Skeletal muscle tissue (tissue), 4 donors: Measurements from ENCODE around the gene PSPN. TPM values are rescaled to one million over a fixed set of nuclear protein-coding genes. Genes with fewer than 3 reads are reported as not detected.
"Not testable (repeated sequence)": the region's sequence is repeated elsewhere in the genome, so short reads cannot be mapped to it uniquely, and the experiment has no call there.

Source experiments
- H3K27ac ChIP-seq: one replicate; pipeline ENCODE4 v1.7.0; 2013; ENCODE audit warnings: mild to moderate bottlenecking, low read depth, low read length, inconsistent platforms
- H3K27me3 ChIP-seq, 3 donors: one replicate each; pipeline ENCODE4 v1.7.0; 2013; ENCODE audit warnings: low read length in 3 of 3; ENCODE audit not compliant: control insufficient read depth in 3 of 3, insufficient read depth in 3 of 3
- H3K36me3 ChIP-seq, 3 donors: one replicate each; pipeline ENCODE4 v1.7.0; 2013; ENCODE audit warnings: low read length in 3 of 3; ENCODE audit not compliant: control insufficient read depth in 3 of 3, insufficient read depth in 3 of 3
- H3K4me1 ChIP-seq, 3 donors: one replicate each; pipeline ENCODE4 v1.7.0; 2013; ENCODE audit warnings: low read length in 3 of 3, mild to moderate bottlenecking in 3 of 3; ENCODE audit not compliant: control insufficient read depth in 3 of 3, insufficient read depth in 3 of 3
- H3K4me3 ChIP-seq, 3 donors: one replicate each; pipeline ENCODE4 v1.7.0; 2013; ENCODE audit warnings: low read length in 3 of 3
- H3K9ac ChIP-seq, 3 donors: one replicate each; pipeline ENCODE4 v1.7.0; 2013; ENCODE audit warnings: low read length in 3 of 3, mild to moderate bottlenecking in 3 of 3, moderate library complexity in 2 of 3, low read depth in 1 of 3
- H3K9me3 ChIP-seq, 3 donors: one replicate each; pipeline ENCODE4 v1.7.0; 2013; ENCODE audit warnings: low read length in 3 of 3; ENCODE audit not compliant: control insufficient read depth in 3 of 3
- total RNA-seq: library from RNA; depleted of rRNA; stranded (reverse); fragments of >200 nt; gene quantifications from one replicate; pipeline ENCODE4 v1.2.3, GENCODE V29; 2014
- donor health status: Osteomylitis.

PSPN gene
- total RNA-seq, 1 donor from 2014 or later, result 1.0 TPM

GRCh38 chr19:6358003-6358402 is 17.7 kb downstream of the PSPN start:
- Histone ChIP-seq H3K27ac (peak overlapping the region; percentile 79), H3K4me3 (peak overlapping the region in 1 of 3 donors; percentile 52), H3K4me1 (peaks cover 10 to 17% (median 16%) of the 10 kb centered on the region in 3 donors), H3K9me3 (no peaks in the 10 kb centered on the region), H3K27me3 (no peaks in the 10 kb centered on the region), H3K36me3 (no peaks in the 10 kb centered on the region), H3K9ac (peak overlapping the region; percentile 59 to 66 (median 64))

- H3K4me1 ChIP-seq, result peaks cover 7 to 12% (median 12%) of the 10 kb centered on the region in 3 donors
- no peaks in the 10 kb centered on the region for H3K36me3 ChIP-seq
- H3K9me3 ChIP-seq, result no peaks in the 10 kb centered on the region
- H3K27ac ChIP-seq, result no peak overlapping the region
- H3K4me3 ChIP-seq, result no peak overlapping the region
- H3K9ac ChIP-seq, result no peak overlapping the region
- H3K27me3 ChIP-seq, result no peaks in the 10 kb centered on the region
Observed at GRCh38 chr19:6357174-6357573, 18.6 kb downstream of the PSPN start.

GRCh38 chr19:6355321-6356040 is 20.3 kb downstream of the PSPN start:
- H3K27ac ChIP-seq, H3K4me1 ChIP-seq, H3K9ac ChIP-seq, H3K27me3 ChIP-seq, H3K36me3 ChIP-seq, H3K9me3 ChIP-seq, H3K4me3 ChIP-seq: not testable (repeated sequence)

GRCh38 chr19:6354098-6354674 is 21.5 kb downstream of the PSPN start:
- H3K4me1 ChIP-seq, result peaks cover 7 to 9% (median 9%) of the 10 kb centered on the region in 3 donors
- H3K9ac ChIP-seq, result no peak overlapping the region
- H3K9me3 ChIP-seq, result no peaks in the 10 kb centered on the region
- no peak overlapping the region for H3K4me3 ChIP-seq
- no peaks in the 10 kb centered on the region for H3K36me3 ChIP-seq
- H3K27ac ChIP-seq, result no peak overlapping the region
- no peaks in the 10 kb centered on the region for H3K27me3 ChIP-seq

GRCh38 chr19:6352381-6353165 is 23.2 kb downstream of the PSPN start:
- Histone ChIP-seq H3K36me3 (no peaks in the 10 kb centered on the region), H3K27me3 (no peaks in the 10 kb centered on the region), H3K9ac (no peak overlapping the region), H3K9me3 (no peaks in the 10 kb centered on the region), H3K4me3 (no peak overlapping the region), H3K27ac (no peak overlapping the region), H3K4me1 (peaks cover 0 to 2% (median 1%) of the 10 kb centered on the region in 3 donors)

GRCh38 chr19:6350688-6351087 is 25.0 kb downstream of the PSPN start:
- no peak overlapping the region for H3K4me3 ChIP-seq
- H3K4me1 ChIP-seq, result no peaks in the 10 kb centered on the region
- H3K9me3 ChIP-seq, result no peaks in the 10 kb centered on the region
- no peaks in the 10 kb centered on the region for H3K27me3 ChIP-seq
- no peaks in the 10 kb centered on the region for H3K36me3 ChIP-seq
- H3K9ac ChIP-seq, result no peak overlapping the region
- H3K27ac ChIP-seq, result no peak overlapping the region

- not testable (repeated sequence) for H3K4me1 ChIP-seq, H3K36me3 ChIP-seq, H3K9ac ChIP-seq, H3K27me3 ChIP-seq, H3K4me3 ChIP-seq, H3K27ac ChIP-seq, H3K9me3 ChIP-seq
Observed at GRCh38 chr19:6349271-6349670, 26.5 kb downstream of the PSPN start.

GRCh38 chr19:6343462-6343861 is 32.3 kb downstream of the PSPN start:
- Histone ChIP-seq H3K27ac (no peak overlapping the region), H3K4me1 (no peaks in the 10 kb centered on the region), H3K9me3 (no peaks in the 10 kb centered on the region), H3K27me3 (peaks cover 0 to 4% (median 0%) of the 10 kb centered on the region in 3 donors), H3K4me3 (no peak overlapping the region), H3K36me3 (no peaks in the 10 kb centered on the region), H3K9ac (no peak overlapping the region)

GRCh38 chr19:6340493-6341201 is 35.1 kb downstream of the PSPN start:
- Histone ChIP-seq H3K9me3 (no peaks in the 10 kb centered on the region), H3K27ac (no peak overlapping the region), H3K4me3 (no peak overlapping the region), H3K4me1 (no peaks in the 10 kb centered on the region), H3K9ac (no peak overlapping the region), H3K36me3 (no peaks in the 10 kb centered on the region), H3K27me3 (peaks cover 0 to 4% (median 0%) of the 10 kb centered on the region in 3 donors)
